GM23338 (cell line): Measurements from ENCODE around the gene DOCK4. TPM values are rescaled to one million over a fixed set of nuclear protein-coding genes. Genes with fewer than 3 reads are reported as not detected.

Experiments used
- ATAC-seq: fragments of 200-7000 bp; cut with Tn5 transposase; 3 replicates; pipeline ENCODE4 v1.9.1; 2020
- DNase-seq: peaks from one replicate; pipeline ENCODE4 v3.0.0-alpha.2; 2015; ENCODE audit warnings: low spot score
- H2AFZ ChIP-seq: fragments of 200-600 bp; sonication (generic); 2 replicates; pipeline ENCODE4 v1.8.0; 2016; ENCODE audit warnings: antibody characterized with exemption, mild to moderate bottlenecking, moderate library complexity
- H3F3A ChIP-seq: fragments of 200-600 bp; sonication (generic); replicated peaks from 2 replicates; pipeline ENCODE4 v1.8.0; 2017; ENCODE audit warnings: antibody characterized with exemption, mixed run types, low read depth
- H3K27ac ChIP-seq: fragments of 200-600 bp; sonication (generic); 2 replicates; pipeline ENCODE4 v1.6.1; 2016; ENCODE audit warnings: low read depth
- H3K27me3 ChIP-seq: fragments of 200-600 bp; sonication (generic); 2 replicates; pipeline ENCODE4 v1.8.0; 2016; ENCODE audit warnings: mild to moderate bottlenecking, mixed run types, moderate library complexity; ENCODE audit not compliant: insufficient read depth
- H3K36me3 ChIP-seq: fragments of 200-600 bp; sonication (generic); 2 replicates; pipeline ENCODE4 v1.8.0; 2016; ENCODE audit warnings: mild to moderate bottlenecking; ENCODE audit not compliant: insufficient read depth
- H3K4me1 ChIP-seq: fragments of 200-600 bp; sonication (generic); 2 replicates; pipeline ENCODE4 v1.8.0; 2016; ENCODE audit warnings: mild to moderate bottlenecking, moderate library complexity; ENCODE audit not compliant: insufficient read depth
- H3K4me2 ChIP-seq: fragments of 200-600 bp; sonication (generic); 2 replicates; pipeline ENCODE4 v1.7.1; 2017; ENCODE audit warnings: mixed run types
- H3K4me3 ChIP-seq: fragments of 200-600 bp; sonication (generic); 2 replicates; pipeline ENCODE4 v1.6.1; 2016; ENCODE audit warnings: mixed run types
- H3K79me2 ChIP-seq: fragments of 200-600 bp; sonication (generic); replicated peaks from 2 replicates; pipeline ENCODE4 v1.8.0; 2017; ENCODE audit warnings: mild to moderate bottlenecking; ENCODE audit not compliant: insufficient read depth
- H3K9me2 ChIP-seq: fragments of 200-600 bp; sonication (generic); 2 replicates; pipeline ENCODE4 v1.8.0; 2017; ENCODE audit not compliant: insufficient read depth
- H4K20me1 ChIP-seq: fragments of 200-600 bp; sonication (generic); replicated peaks from 2 replicates; pipeline ENCODE4 v1.8.0; 2017; ENCODE audit warnings: mild to moderate bottlenecking; ENCODE audit not compliant: insufficient read depth
- H3K27ac Mint-ChIP-seq: 2 replicates; pipeline ENCODE4 v1.8.0; 2020; ENCODE audit warnings: inconsistent platforms, mild to moderate bottlenecking, moderate library complexity, mixed read lengths
- H3K27me3 Mint-ChIP-seq: 3 replicates; pipeline ENCODE4 v1.8.0; 2022; ENCODE audit warnings: low read depth, mild to moderate bottlenecking, moderate library complexity, mixed read lengths, inconsistent platforms; ENCODE audit not compliant: insufficient read depth, poor library complexity
- H3K36me3 Mint-ChIP-seq: 3 replicates; pipeline ENCODE4 v1.8.0; 2021; ENCODE audit warnings: low read depth, mild to moderate bottlenecking, inconsistent platforms, moderate library complexity, mixed read lengths
- H3K4me1 Mint-ChIP-seq: 3 replicates; pipeline ENCODE4 v1.8.0; 2020; ENCODE audit warnings: mild to moderate bottlenecking, inconsistent platforms, mixed read lengths
- H3K4me3 Mint-ChIP-seq: 3 replicates; pipeline ENCODE4 v1.8.0; 2021; ENCODE audit warnings: moderate library complexity, mild to moderate bottlenecking, inconsistent platforms, mixed read lengths
- H3K9me3 Mint-ChIP-seq: 3 replicates; pipeline ENCODE4 v1.8.0; 2020; ENCODE audit warnings: moderate library complexity, mild to moderate bottlenecking, inconsistent platforms, mixed read lengths
- NANOG ChIP-seq: IDR thresholded peaks from 2 replicates; pipeline ENCODE4 v1.6.1; 2016; ENCODE audit warnings: antibody characterized with exemption, borderline replicate concordance
- REST ChIP-seq: IDR thresholded peaks from one replicate; pipeline ENCODE4 v1.6.1; 2018; ENCODE audit warnings: antibody characterized with exemption; ENCODE audit not compliant: unreplicated experiment
- polyA plus RNA-seq: library from polyadenylated mRNA; unstranded; fragments of >200 nt; fragmentation: Nextera tagmentation; extraction: Ambion mirVana; gene quantifications from 2 replicates; pipeline ENCODE4 v1.2.1, GENCODE V29; 2016
- total RNA-seq: library from RNA; depleted of rRNA; stranded (reverse); fragments of >200 nt; shearing (Covaris generic); gene quantifications from 2 replicates; pipeline ENCODE4 v1.2.3, GENCODE V29; 2014
- TF ChIP-seq, protein P1 (sequence below): fragments of 250-450 bp; sonication (Bioruptor Pico); IDR thresholded peaks from 2 replicates; pipeline ENCODE4 v1.5.0; 2020; ENCODE audit warnings: mild to moderate bottlenecking, moderate library complexity
- TF ChIP-seq, protein P2 (sequence below), 2 experiments: fragments of 200-600 bp in 1 of 2; sonication (generic) in 1 of 2; conservative IDR thresholded peaks; 2 replicates each; pipeline versions ENCODE4 v1.5.1 to v1.6.1; 2016 to 2017; ENCODE audit warnings: antibody characterized with exemption in 2 of 2, low read depth in 2 of 2, mild to moderate bottlenecking in 2 of 2, moderate library complexity in 1 of 2

DOCK4 gene
- total and polyA plus RNA-seq, 2 experiments from 2014 or later = 6.3 to 33.8 TPM

DNA sequence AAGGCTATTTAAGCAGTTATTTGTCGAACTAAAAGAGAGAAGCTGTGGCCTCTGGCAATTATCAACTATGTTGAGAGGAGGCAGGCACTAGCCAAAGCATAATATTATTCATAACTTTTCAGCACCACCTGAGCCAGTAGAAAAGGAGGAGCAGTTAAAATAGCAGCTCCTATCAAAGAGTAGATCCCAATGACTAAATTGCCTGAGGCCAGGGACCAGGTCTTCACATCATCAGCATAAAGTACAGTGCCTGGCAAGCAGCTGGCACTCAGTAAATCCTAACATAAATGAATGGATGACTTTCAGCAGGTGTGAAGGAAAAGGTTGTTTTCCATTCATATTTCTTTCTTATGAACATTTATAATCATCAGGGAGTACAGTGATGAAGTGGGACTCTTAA, 334.9 kb downstream of the DOCK4 start:
- no peak overlapping the region for H3K27ac ChIP-seq
- no peak overlapping the region for H2AFZ ChIP-seq
- Mint-ChIP-seq H3K27ac (0 out of 2 replicates have a peak overlapping the region, but pooled peaks have one; percentile 21), H3K4me3 (no peak overlapping the region), H3K27me3 (peaks cover 2% of the 10 kb centered on the region), H3K9me3 (peaks cover 3% of the 10 kb centered on the region; the same call in 1 of the 3 replicates), H3K4me1 (peaks cover 34% of the 10 kb centered on the region), H3K36me3 (peaks cover 28% of the 10 kb centered on the region)
- H3K9me2 ChIP-seq = peaks cover 4% of the 10 kb centered on the region; the same call in 1 of the 2 replicates
- no peak for DNase-seq
- peaks cover 36% of the 10 kb centered on the region for H3K4me1 ChIP-seq
- TF ChIP-seq, protein P1, sequence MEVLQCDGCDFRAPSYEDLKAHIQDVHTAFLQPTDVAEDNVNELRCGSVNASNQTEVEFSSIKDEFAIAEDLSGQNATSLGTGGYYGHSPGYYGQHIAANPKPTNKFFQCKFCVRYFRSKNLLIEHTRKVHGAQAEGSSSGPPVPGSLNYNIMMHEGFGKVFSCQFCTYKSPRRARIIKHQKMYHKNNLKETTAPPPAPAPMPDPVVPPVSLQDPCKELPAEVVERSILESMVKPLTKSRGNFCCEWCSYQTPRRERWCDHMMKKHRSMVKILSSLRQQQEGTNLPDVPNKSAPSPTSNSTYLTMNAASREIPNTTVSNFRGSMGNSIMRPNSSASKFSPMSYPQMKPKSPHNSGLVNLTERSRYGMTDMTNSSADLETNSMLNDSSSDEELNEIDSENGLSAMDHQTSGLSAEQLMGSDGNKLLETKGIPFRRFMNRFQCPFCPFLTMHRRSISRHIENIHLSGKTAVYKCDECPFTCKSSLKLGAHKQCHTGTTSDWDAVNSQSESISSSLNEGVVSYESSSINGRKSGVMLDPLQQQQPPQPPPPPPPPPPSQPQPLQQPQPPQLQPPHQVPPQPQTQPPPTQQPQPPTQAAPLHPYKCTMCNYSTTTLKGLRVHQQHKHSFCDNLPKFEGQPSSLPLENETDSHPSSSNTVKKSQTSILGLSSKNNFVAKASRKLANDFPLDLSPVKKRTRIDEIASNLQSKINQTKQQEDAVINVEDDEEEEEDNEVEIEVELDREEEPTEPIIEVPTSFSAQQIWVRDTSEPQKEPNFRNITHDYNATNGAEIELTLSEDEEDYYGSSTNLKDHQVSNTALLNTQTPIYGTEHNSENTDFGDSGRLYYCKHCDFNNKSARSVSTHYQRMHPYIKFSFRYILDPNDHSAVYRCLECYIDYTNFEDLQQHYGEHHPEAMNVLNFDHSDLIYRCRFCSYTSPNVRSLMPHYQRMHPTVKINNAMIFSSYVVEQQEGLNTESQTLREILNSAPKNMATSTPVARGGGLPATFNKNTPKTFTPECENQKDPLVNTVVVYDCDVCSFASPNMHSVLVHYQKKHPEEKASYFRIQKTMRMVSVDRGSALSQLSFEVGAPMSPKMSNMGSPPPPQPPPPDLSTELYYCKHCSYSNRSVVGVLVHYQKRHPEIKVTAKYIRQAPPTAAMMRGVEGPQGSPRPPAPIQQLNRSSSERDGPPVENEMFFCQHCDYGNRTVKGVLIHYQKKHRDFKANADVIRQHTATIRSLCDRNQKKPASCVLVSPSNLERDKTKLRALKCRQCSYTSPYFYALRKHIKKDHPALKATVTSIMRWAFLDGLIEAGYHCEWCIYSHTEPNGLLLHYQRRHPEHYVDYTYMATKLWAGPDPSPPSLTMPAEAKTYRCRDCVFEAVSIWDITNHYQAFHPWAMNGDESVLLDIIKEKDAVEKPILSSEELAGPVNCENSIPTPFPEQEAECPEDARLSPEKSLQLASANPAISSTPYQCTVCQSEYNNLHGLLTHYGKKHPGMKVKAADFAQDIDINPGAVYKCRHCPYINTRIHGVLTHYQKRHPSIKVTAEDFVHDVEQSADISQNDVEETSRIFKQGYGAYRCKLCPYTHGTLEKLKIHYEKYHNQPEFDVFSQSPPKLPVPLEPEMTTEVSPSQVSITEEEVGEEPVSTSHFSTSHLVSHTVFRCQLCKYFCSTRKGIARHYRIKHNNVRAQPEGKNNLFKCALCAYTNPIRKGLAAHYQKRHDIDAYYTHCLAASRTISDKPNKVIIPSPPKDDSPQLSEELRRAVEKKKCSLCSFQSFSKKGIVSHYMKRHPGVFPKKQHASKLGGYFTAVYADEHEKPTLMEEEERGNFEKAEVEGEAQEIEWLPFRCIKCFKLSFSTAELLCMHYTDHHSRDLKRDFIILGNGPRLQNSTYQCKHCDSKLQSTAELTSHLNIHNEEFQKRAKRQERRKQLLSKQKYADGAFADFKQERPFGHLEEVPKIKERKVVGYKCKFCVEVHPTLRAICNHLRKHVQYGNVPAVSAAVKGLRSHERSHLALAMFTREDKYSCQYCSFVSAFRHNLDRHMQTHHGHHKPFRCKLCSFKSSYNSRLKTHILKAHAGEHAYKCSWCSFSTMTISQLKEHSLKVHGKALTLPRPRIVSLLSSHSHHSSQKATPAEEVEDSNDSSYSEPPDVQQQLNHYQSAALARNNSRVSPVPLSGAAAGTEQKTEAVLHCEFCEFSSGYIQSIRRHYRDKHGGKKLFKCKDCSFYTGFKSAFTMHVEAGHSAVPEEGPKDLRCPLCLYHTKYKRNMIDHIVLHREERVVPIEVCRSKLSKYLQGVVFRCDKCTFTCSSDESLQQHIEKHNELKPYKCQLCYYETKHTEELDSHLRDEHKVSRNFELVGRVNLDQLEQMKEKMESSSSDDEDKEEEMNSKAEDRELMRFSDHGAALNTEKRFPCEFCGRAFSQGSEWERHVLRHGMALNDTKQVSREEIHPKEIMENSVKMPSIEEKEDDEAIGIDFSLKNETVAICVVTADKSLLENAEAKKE (CRISPR knock-in tag) = no peak
- TF ChIP-seq NANOG (no peak), REST (no peak)
- TF ChIP-seq, protein P2, sequence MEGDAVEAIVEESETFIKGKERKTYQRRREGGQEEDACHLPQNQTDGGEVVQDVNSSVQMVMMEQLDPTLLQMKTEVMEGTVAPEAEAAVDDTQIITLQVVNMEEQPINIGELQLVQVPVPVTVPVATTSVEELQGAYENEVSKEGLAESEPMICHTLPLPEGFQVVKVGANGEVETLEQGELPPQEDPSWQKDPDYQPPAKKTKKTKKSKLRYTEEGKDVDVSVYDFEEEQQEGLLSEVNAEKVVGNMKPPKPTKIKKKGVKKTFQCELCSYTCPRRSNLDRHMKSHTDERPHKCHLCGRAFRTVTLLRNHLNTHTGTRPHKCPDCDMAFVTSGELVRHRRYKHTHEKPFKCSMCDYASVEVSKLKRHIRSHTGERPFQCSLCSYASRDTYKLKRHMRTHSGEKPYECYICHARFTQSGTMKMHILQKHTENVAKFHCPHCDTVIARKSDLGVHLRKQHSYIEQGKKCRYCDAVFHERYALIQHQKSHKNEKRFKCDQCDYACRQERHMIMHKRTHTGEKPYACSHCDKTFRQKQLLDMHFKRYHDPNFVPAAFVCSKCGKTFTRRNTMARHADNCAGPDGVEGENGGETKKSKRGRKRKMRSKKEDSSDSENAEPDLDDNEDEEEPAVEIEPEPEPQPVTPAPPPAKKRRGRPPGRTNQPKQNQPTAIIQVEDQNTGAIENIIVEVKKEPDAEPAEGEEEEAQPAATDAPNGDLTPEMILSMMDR (conservative IDR thresholded peaks at IDR 0.05; ENCODE audit: low read depth in 2 of 2) = no peak
- H3K36me3 ChIP-seq = no peaks in the 10 kb centered on the region
- H3K79me2 ChIP-seq = no peaks in the 10 kb centered on the region
- H4K20me1 ChIP-seq = no peaks in the 10 kb centered on the region
- H3K4me2 ChIP-seq = no peak overlapping the region
- ATAC-seq = no peak
- H3F3A ChIP-seq = peaks cover 8% of the 10 kb centered on the region; the same call in 1 of the 2 replicates
- H3K27me3 ChIP-seq = no peaks in the 10 kb centered on the region
- no peak overlapping the region for H3K4me3 ChIP-seq
